Liver (tissue), 9 donors: ENCODE measurements around the gene LRMDA. TPM values are rescaled to one million over a fixed set of nuclear protein-coding genes. Genes with fewer than 3 reads are reported as not detected.

ENCODE experiments used
- DNase-seq: peaks from one replicate; pipeline ENCODE4 v3.0.0-alpha.2; 2017; ENCODE audit warnings: low spot score
- H3K27ac ChIP-seq, 2 donors: one replicate each; pipeline ENCODE4 v1.7.0; 2013; ENCODE audit warnings: inconsistent platforms in 2 of 2, low read length in 2 of 2, control low read depth in 1 of 2, low read depth in 1 of 2, mild to moderate bottlenecking in 1 of 2
- H3K27me3 ChIP-seq, 4 donors: one replicate each; pipeline versions ENCODE4 v1.6.1 to v1.7.0; 2013; ENCODE audit warnings: low read length in 3 of 4, inconsistent platforms in 1 of 4, mild to moderate bottlenecking in 1 of 4, moderate library complexity in 1 of 4; ENCODE audit not compliant: control insufficient read depth in 4 of 4, insufficient read depth in 4 of 4
- H3K36me3 ChIP-seq, 4 donors: one replicate each; pipeline versions ENCODE4 v1.6.1 to v1.7.0; 2013; ENCODE audit warnings: low read length in 3 of 4, mild to moderate bottlenecking in 3 of 4, low read depth in 1 of 4, moderate library complexity in 1 of 4; ENCODE audit not compliant: control insufficient read depth in 4 of 4, insufficient read depth in 3 of 4
- H3K4me1 ChIP-seq, 4 donors: one replicate each; pipeline versions ENCODE4 v1.6.1 to v1.7.0; 2013; ENCODE audit warnings: low read length in 3 of 4, mild to moderate bottlenecking in 3 of 4, moderate library complexity in 1 of 4; ENCODE audit not compliant: control insufficient read depth in 4 of 4, insufficient read depth in 4 of 4
- H3K4me3 ChIP-seq, 3 donors: one replicate each; pipeline versions ENCODE4 v1.6.1 to v1.7.0; 2013; ENCODE audit warnings: low read length in 3 of 3, control low read depth in 1 of 3, low read depth in 1 of 3, mild to moderate bottlenecking in 1 of 3
- H3K9ac ChIP-seq, 2 donors: one replicate each; pipeline ENCODE4 v1.7.0; 2013; ENCODE audit warnings: low read length in 2 of 2, mild to moderate bottlenecking in 2 of 2, moderate library complexity in 2 of 2, control low read depth in 1 of 2, low read depth in 1 of 2
- H3K9me3 ChIP-seq, 4 donors: one replicate each; pipeline versions ENCODE4 v1.6.1 to v1.7.0; 2013; ENCODE audit warnings: low read length in 3 of 4; ENCODE audit not compliant: control insufficient read depth in 4 of 4
- ATF3 ChIP-seq: IDR thresholded peaks from 2 replicates; pipeline ENCODE4 v1.6.1; 2016; ENCODE audit warnings: antibody characterized with exemption
- CTCF ChIP-seq: fragments of 150-350 bp; IDR thresholded peaks from 2 replicates; pipeline ENCODE4 v1.5.1; 2017; ENCODE audit warnings: improper control_type of control experiment, low read depth, low read length; ENCODE audit not compliant: missing input control
- FOXA1 ChIP-seq: IDR thresholded peaks from 2 replicates; pipeline ENCODE4 v1.6.1; 2016; ENCODE audit warnings: antibody characterized with exemption
- FOXA2 ChIP-seq: IDR thresholded peaks from 2 replicates; pipeline ENCODE4 v1.6.1; 2016; ENCODE audit warnings: antibody characterized with exemption
- HNF4A ChIP-seq, 2 donors: conservative IDR thresholded peaks; 2 replicates each; pipeline ENCODE4 v1.6.1; 2016; ENCODE audit warnings: antibody characterized with exemption in 2 of 2, mild to moderate bottlenecking in 2 of 2
- HNF4G ChIP-seq: IDR thresholded peaks from 2 replicates; pipeline ENCODE4 v1.6.1; 2016; ENCODE audit warnings: antibody characterized with exemption
- JUND ChIP-seq, 2 donors: IDR thresholded peaks; 2 replicates each; pipeline ENCODE4 v1.6.1; 2016; ENCODE audit warnings: antibody characterized with exemption in 2 of 2
- MAX ChIP-seq: IDR thresholded peaks from 2 replicates; pipeline ENCODE4 v1.6.1; 2016; ENCODE audit warnings: antibody characterized with exemption
- RAD21 ChIP-seq, 2 donors: IDR thresholded peaks; 2 replicates each; pipeline ENCODE4 v1.6.1; 2016; ENCODE audit warnings: antibody characterized with exemption in 2 of 2, mild to moderate bottlenecking in 2 of 2
- REST ChIP-seq: IDR thresholded peaks from 2 replicates; pipeline ENCODE4 v1.6.1; 2016; ENCODE audit warnings: antibody characterized with exemption, mild to moderate bottlenecking
- RXRA ChIP-seq, 2 donors: IDR thresholded peaks; 2 replicates each; pipeline ENCODE4 v1.6.1; 2017 to 2018; ENCODE audit warnings: antibody characterized with exemption in 2 of 2, mild to moderate bottlenecking in 1 of 2
- SP1 ChIP-seq: IDR thresholded peaks from 2 replicates; pipeline ENCODE4 v1.6.1; 2018; ENCODE audit warnings: antibody characterized with exemption, mild to moderate bottlenecking
- TAF1 ChIP-seq: conservative IDR thresholded peaks from 2 replicates; pipeline ENCODE4 v1.6.1; 2016; ENCODE audit warnings: antibody characterized with exemption, mild to moderate bottlenecking
- WGBS: extraction: QIAGEN DNeasy Blood & Tissue Kit; methylation state at CpG from one replicate; pipeline ENCODE4 v1.1.7; 2013; 5-methylcytosine and 5-hydroxymethylcytosine counted together
- polyA plus RNA-seq, 2 donors: library from polyadenylated mRNA; stranded (reverse) in 1 of 2; unstranded in 1 of 2; fragments of 200-250 nt in 1 of 2; fragments of >200 nt in 1 of 2; fragmentation: Nextera tagmentation in 1 of 2; extraction: Ambion mirVana in 1 of 2; gene quantifications; one replicate each; pipeline versions ENCODE4 v1.2.1 to v1.2.3, GENCODE V29; 2013 to 2015
- total RNA-seq, 2 donors: library from RNA; depleted of rRNA; stranded (reverse); fragments of >200 nt; gene quantifications; one replicate each; pipeline ENCODE4 v1.2.3, GENCODE V29; 2014
- donor health status: healthy.
- donor health status: healthy.
- donor health status: healthy.
- donor health status: healthy.
- donor health status: healthy.

Gene LRMDA
- total and polyA plus RNA-seq, 4 donors, result 7.9 to 15.8 (median 11.3) TPM

- Histone ChIP-seq H3K4me1 (no peaks in the 10 kb centered on the region), H3K4me3 (no peak overlapping the region), H3K9me3 (peaks cover 0 to 2% (median under 1%) of the 10 kb centered on the region in 4 donors), H3K9ac (no peak overlapping the region), H3K27me3 (no peaks in the 10 kb centered on the region), H3K27ac (no peak overlapping the region), H3K36me3 (peaks cover 0 to 6% (median 4%) of the 10 kb centered on the region in 4 donors)
- no peak for DNase-seq
- WGBS, result 93% methylated on average over 18 of the region's 18 CpGs
- TF ChIP-seq FOXA2 (no peak), TAF1 (no peak), SP1 (no peak), HNF4A (conservative IDR thresholded peaks at IDR 0.05) (no peak), RXRA (IDR thresholded peaks at IDR 0.05) (no peak), ATF3 (no peak), RAD21 (IDR thresholded peaks at IDR 0.05) (no peak), CTCF (no peak), FOXA1 (no peak)
Observed at GRCh38 chr10:75450644-75451640, 19.5 kb downstream of the LRMDA start.

- H3K9ac ChIP-seq, result no peak overlapping the region
- TF ChIP-seq MAX (no peak), SP1 (no peak)
- H3K4me1 ChIP-seq, result no peaks in the 10 kb centered on the region
- no peak overlapping the region for H3K27ac ChIP-seq
- no peak overlapping the region for H3K4me3 ChIP-seq
- 91% methylated on average over 5 of the region's 5 CpGs for WGBS
- no peak for DNase-seq
- H3K36me3 ChIP-seq, result peaks cover 0 to 5% (median 3%) of the 10 kb centered on the region in 4 donors
- no peaks in the 10 kb centered on the region for H3K9me3 ChIP-seq
- H3K27me3 ChIP-seq, result no peaks in the 10 kb centered on the region
Observed at GRCh38 chr10:75451831-75452230, 20.4 kb downstream of the LRMDA start.

- Histone ChIP-seq H3K9ac (no peak overlapping the region), H3K4me3 (no peak overlapping the region), H3K27ac (no peak overlapping the region), H3K4me1 (no peaks in the 10 kb centered on the region), H3K27me3 (no peaks in the 10 kb centered on the region), H3K9me3 (no peaks in the 10 kb centered on the region), H3K36me3 (peaks cover 0 to 6% (median 5%) of the 10 kb centered on the region in 4 donors)
- 94% methylated on average over 1 of the region's 1 CpG for WGBS
- DNase-seq, result no peak
- TF ChIP-seq SP1 (no peak), HNF4G (no peak), MAX (no peak), ATF3 (no peak), JUND (IDR thresholded peaks at IDR 0.05) (no peak), REST (no peak), HNF4A (conservative IDR thresholded peaks at IDR 0.05) (no peak)
Observed at GRCh38 chr10:75452997-75453396, 21.6 kb downstream of the LRMDA start.
